Karpas-422 (cell line): ENCODE results near the gene TAS2R19. TPM values are rescaled to one million over a fixed set of nuclear protein-coding genes. Genes with fewer than 3 reads are reported as not detected.

Experiments
- DNase-seq: peaks from one replicate; pipeline ENCODE4 v3.0.0-alpha.2; 2015
- H2AFZ ChIP-seq: fragments of 200-600 bp; sonication (generic); 2 replicates; pipeline ENCODE4 v1.6.1; 2014; ENCODE audit warnings: antibody characterized with exemption, low read length, mixed read lengths
- H3K27ac ChIP-seq: fragments of 200-600 bp; sonication (generic); 2 replicates; pipeline ENCODE4 v1.5.1; 2014; ENCODE audit warnings: mild to moderate bottlenecking, low read length, moderate library complexity
- H3K27me3 ChIP-seq: fragments of 200-600 bp; sonication (generic); 2 replicates; pipeline ENCODE4 v1.6.1; 2014; ENCODE audit warnings: low read length, mixed read lengths
- H3K36me3 ChIP-seq: fragments of 200-600 bp; sonication (generic); 2 replicates; pipeline ENCODE4 v1.6.1; 2014; ENCODE audit warnings: low read length, mixed read lengths; ENCODE audit not compliant: insufficient read depth
- H3K4me1 ChIP-seq: fragments of 200-600 bp; sonication (generic); 2 replicates; pipeline ENCODE4 v1.6.1; 2014; ENCODE audit warnings: mild to moderate bottlenecking, low read length, mixed read lengths
- H3K4me2 ChIP-seq: fragments of 200-600 bp; sonication (generic); 2 replicates; pipeline ENCODE4 v1.6.1; 2014; ENCODE audit warnings: low read length, low read depth, mild to moderate bottlenecking; ENCODE audit not compliant: poor library complexity, severe bottlenecking
- H3K4me3 ChIP-seq: fragments of 200-600 bp; sonication (generic); 2 replicates; pipeline ENCODE4 v1.5.1; 2014; ENCODE audit warnings: mild to moderate bottlenecking, antibody characterized with exemption, low read length, mixed read lengths
- H3K79me2 ChIP-seq: fragments of 200-600 bp; sonication (generic); 2 replicates; pipeline ENCODE4 v1.6.1; 2014; ENCODE audit warnings: mild to moderate bottlenecking, low read length, mixed read lengths
- H3K9ac ChIP-seq: fragments of 200-600 bp; sonication (generic); 2 replicates; pipeline ENCODE4 v1.6.0; 2014; ENCODE audit warnings: low read length
- H3K9me2 ChIP-seq: fragments of 200-600 bp; sonication (generic), shearing (Covaris generic); replicated peaks from 2 replicates; pipeline ENCODE4 v1.6.0; 2014; ENCODE audit warnings: mild to moderate bottlenecking, low read length, moderate library complexity; ENCODE audit not compliant: insufficient read depth
- H3K9me3 ChIP-seq: fragments of 300-700, 200-600 bp; sonication (generic); 2 replicates; pipeline ENCODE4 v1.6.1; 2014; ENCODE audit warnings: low read length, mixed read lengths
- H4K20me1 ChIP-seq: fragments of 200-600 bp; sonication (generic); 2 replicates; pipeline ENCODE4 v1.6.1; 2014; ENCODE audit warnings: mild to moderate bottlenecking, antibody characterized with exemption, low read length, low read depth; ENCODE audit not compliant: insufficient read depth
- total RNA-seq: library from RNA; depleted of rRNA; stranded (reverse); fragments of >200 nt; shearing (Covaris generic); gene quantifications from 2 replicates; pipeline ENCODE4 v1.2.3, GENCODE V29; 2014; ENCODE audit warnings: low replicate concordance

TAS2R19 gene
- total RNA-seq, 1 experiment from 2014 or later = 16.4 TPM

DNA sequence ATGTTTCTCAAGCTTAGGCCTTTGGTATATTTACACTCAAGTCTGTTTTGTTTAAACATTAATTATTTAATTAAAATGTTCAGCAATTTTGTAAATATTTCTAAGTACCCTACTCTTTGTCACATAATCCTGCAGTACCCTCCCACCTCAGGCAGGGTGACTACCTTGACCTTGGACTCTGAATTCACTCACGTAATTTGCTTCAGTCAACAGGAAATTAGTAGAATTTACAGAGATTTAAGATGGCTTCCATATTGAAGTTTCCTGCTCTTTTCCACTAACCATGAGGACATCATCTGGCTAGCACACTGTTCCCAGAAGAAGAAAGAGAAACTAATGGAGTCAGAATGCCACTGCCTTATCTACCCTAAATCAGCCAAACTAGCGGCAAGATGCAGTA lies 967 bp upstream of the TAS2R19 start:
- Histone ChIP-seq H3K4me1 (no peaks in the 10 kb centered on the region), H3K4me3 (no peak overlapping the region), H3K9me2 (no peaks in the 10 kb centered on the region), H4K20me1 (no peaks in the 10 kb centered on the region), H3K4me2 (no peak overlapping the region), H3K27ac (no peak overlapping the region), H3K9ac (no peak overlapping the region), H3K79me2 (peaks cover 44% of the 10 kb centered on the region), H3K27me3 (no peaks in the 10 kb centered on the region), H3K36me3 (no peaks in the 10 kb centered on the region; the same call in 1 of the 2 replicates), H2AFZ (no peak overlapping the region), H3K9me3 (no peaks in the 10 kb centered on the region)
- no peak for DNase-seq

GRCh38 chr12:11016937-11017336 lies 5.5 kb downstream of the TAS2R19 start:
- Histone ChIP-seq H4K20me1 (no peaks in the 10 kb centered on the region), H3K79me2 (peaks cover 37% of the 10 kb centered on the region), H3K36me3 (no peaks in the 10 kb centered on the region), H3K27ac (no peak overlapping the region), H3K4me1 (no peaks in the 10 kb centered on the region), H3K4me3 (no peak overlapping the region), H3K9me3 (no peaks in the 10 kb centered on the region), H3K27me3 (no peaks in the 10 kb centered on the region), H2AFZ (no peak overlapping the region), H3K9me2 (no peaks in the 10 kb centered on the region), H3K9ac (no peak overlapping the region), H3K4me2 (no peak overlapping the region)
- DNase-seq = no peak

- H3K4me1 ChIP-seq = peaks cover 4% of the 10 kb centered on the region; the same call in 1 of the 2 replicates
- DNase-seq = no peak
- H3K9me3 ChIP-seq = no peaks in the 10 kb centered on the region
- H3K4me2 ChIP-seq = no peak overlapping the region
- H3K9ac ChIP-seq = no peak overlapping the region
- no peak overlapping the region for H2AFZ ChIP-seq
- no peak overlapping the region for H3K27ac ChIP-seq
- no peak overlapping the region for H3K4me3 ChIP-seq
- H4K20me1 ChIP-seq = no peaks in the 10 kb centered on the region
- no peaks in the 10 kb centered on the region for H3K27me3 ChIP-seq
- H3K79me2 ChIP-seq = peaks cover 35% of the 10 kb centered on the region
- no peaks in the 10 kb centered on the region for H3K36me3 ChIP-seq
- H3K9me2 ChIP-seq = no peaks in the 10 kb centered on the region
These were observed 6.5 kb downstream of the TAS2R19 start for GRCh38 chr12:11015775-11016430.

- Histone ChIP-seq H3K9me3 (no peaks in the 10 kb centered on the region), H3K79me2 (peaks cover 26% of the 10 kb centered on the region), H3K4me2 (no peak overlapping the region), H3K9me2 (no peaks in the 10 kb centered on the region), H3K36me3 (no peaks in the 10 kb centered on the region), H3K4me1 (peaks cover 6% of the 10 kb centered on the region; the same call in 1 of the 2 replicates), H4K20me1 (no peaks in the 10 kb centered on the region), H3K27me3 (no peaks in the 10 kb centered on the region), H2AFZ (no peak overlapping the region), H3K27ac (no peak overlapping the region), H3K9ac (no peak overlapping the region), H3K4me3 (no peak overlapping the region)
- DNase-seq = no peak
These were observed 8.2 kb downstream of the TAS2R19 start for GRCh38 chr12:11014234-11014633.

- no peaks in the 10 kb centered on the region for H3K9me3 ChIP-seq
- no peak overlapping the region for H3K9ac ChIP-seq
- no peak overlapping the region for H3K4me2 ChIP-seq
- no peaks in the 10 kb centered on the region for H3K36me3 ChIP-seq
- DNase-seq = no peak
- peaks cover 14% of the 10 kb centered on the region for H3K79me2 ChIP-seq
- no peak overlapping the region for H2AFZ ChIP-seq
- H4K20me1 ChIP-seq = no peaks in the 10 kb centered on the region
- no peaks in the 10 kb centered on the region for H3K27me3 ChIP-seq
- H3K9me2 ChIP-seq = no peaks in the 10 kb centered on the region
- H3K4me1 ChIP-seq = peaks cover 6% of the 10 kb centered on the region; the same call in 1 of the 2 replicates
- H3K27ac ChIP-seq = no peak overlapping the region
- H3K4me3 ChIP-seq = no peak overlapping the region
These were observed 14.8 kb downstream of the TAS2R19 start for GRCh38 chr12:11007608-11008007.

- H3K27me3 ChIP-seq = no peaks in the 10 kb centered on the region
- no peak for DNase-seq
- H3K4me2 ChIP-seq = no peak within 1 kb of the TSS
- no peak within 1 kb of the TSS for H3K27ac ChIP-seq
- no peak within 1 kb of the TSS for H3K9ac ChIP-seq
- no peaks in the 10 kb centered on the region for H3K4me1 ChIP-seq
- no peak within 1 kb of the TSS for H3K4me3 ChIP-seq
- H3K9me3 ChIP-seq = no peaks in the 10 kb centered on the region
- no peak within 1 kb of the TSS for H2AFZ ChIP-seq
- no peaks in the 10 kb centered on the region for H4K20me1 ChIP-seq
- peaks cover 14% of the 10 kb centered on the region for H3K79me2 ChIP-seq
- no peaks in the 10 kb centered on the region for H3K9me2 ChIP-seq
- no peaks in the 10 kb centered on the region for H3K36me3 ChIP-seq
These were observed 24.2 kb downstream of the TAS2R19 start, which contains the start of gene TAS2R20 for GRCh38 chr12:10998204-10998603. TSS of gene TAS2R20 (minus strand) at chr12:10998304. CDS start at chr12:10997875, 429 bp downstream.

DNA sequence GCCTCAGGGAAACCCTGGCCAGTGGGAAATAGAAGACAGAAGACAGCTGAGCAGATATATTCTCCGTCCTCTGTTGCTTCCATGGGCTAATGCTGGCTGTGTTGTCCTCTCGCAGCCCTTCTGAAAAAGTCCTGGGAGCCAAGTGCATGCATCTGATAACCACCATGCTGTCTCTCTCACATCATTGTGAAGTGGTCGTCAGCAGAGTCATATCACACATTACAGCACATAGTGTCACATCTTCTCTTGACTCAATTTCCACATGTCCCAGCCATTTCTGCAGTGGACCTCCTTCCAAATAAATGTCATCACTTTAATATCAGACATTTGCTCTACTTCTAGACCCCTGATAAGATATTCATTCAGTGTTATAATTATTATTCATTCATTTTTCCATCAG lies 28.1 kb downstream of the TAS2R19 start:
- no peak overlapping the region for H3K9ac ChIP-seq
- H3K4me3 ChIP-seq = no peak overlapping the region
- DNase-seq = no peak
- H3K4me1 ChIP-seq = no peaks in the 10 kb centered on the region
- no peaks in the 10 kb centered on the region for H3K9me2 ChIP-seq
- H3K36me3 ChIP-seq = no peaks in the 10 kb centered on the region
- H4K20me1 ChIP-seq = no peaks in the 10 kb centered on the region
- no peak overlapping the region for H2AFZ ChIP-seq
- no peaks in the 10 kb centered on the region for H3K27me3 ChIP-seq
- H3K27ac ChIP-seq = no peak overlapping the region
- H3K4me2 ChIP-seq = no peak overlapping the region
- H3K79me2 ChIP-seq = peaks cover 13% of the 10 kb centered on the region
- no peaks in the 10 kb centered on the region for H3K9me3 ChIP-seq

DNA sequence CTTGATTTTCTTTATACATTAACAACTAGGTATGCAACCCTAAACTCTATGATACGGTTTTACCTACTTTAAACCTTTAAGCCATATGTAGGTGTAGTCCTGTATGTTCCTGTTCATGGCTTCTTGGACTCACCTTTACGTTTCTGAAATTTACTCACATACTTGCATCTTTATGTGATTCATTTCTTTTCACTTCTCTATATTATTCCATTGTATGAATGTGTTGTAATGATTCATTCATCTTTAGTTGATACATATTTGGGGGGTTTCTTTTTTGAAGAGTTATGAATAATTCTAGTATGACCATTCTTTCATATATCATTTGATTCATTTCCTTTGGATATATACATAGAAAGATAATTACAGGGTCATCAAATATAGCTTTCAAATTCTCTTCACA lies 33.3 kb downstream of the TAS2R19 start:
- Histone ChIP-seq H3K4me2 (no peak overlapping the region), H3K9me3 (no peaks in the 10 kb centered on the region), H3K36me3 (no peaks in the 10 kb centered on the region), H3K4me1 (no peaks in the 10 kb centered on the region), H3K4me3 (no peak overlapping the region), H3K27me3 (no peaks in the 10 kb centered on the region), H3K9ac (no peak overlapping the region), H3K9me2 (no peaks in the 10 kb centered on the region), H2AFZ (no peak overlapping the region), H3K79me2 (0 out of 2 replicates have a peak, but pooled peaks cover 6% of the 10 kb centered on the region), H3K27ac (no peak overlapping the region), H4K20me1 (no peaks in the 10 kb centered on the region)
- DNase-seq = no peak
